Measurements from ENCODE around the gene DSG2.
"Not testable (repeated sequence)": the region's sequence is repeated elsewhere in the genome, so short reads cannot be mapped to it uniquely, and the experiment has no call there.

DSG2 gene

GRCh38 chr18:31492671-31493070 is 5.3 kb upstream of the DSG2 start:
- H3K36me3 Mint-ChIP-seq (ENCODE audit: low read depth): no peaks in the 10 kb centered on the region
- H3K27me3 Mint-ChIP-seq: peaks cover 34% of the 10 kb centered on the region
- no peak overlapping the region for H3K4me3 Mint-ChIP-seq
- no peaks in the 10 kb centered on the region for H3K4me1 Mint-ChIP-seq (ENCODE audit: low read depth)
- no peak overlapping the region for H3K27ac Mint-ChIP-seq
- peaks cover 5% of the 10 kb centered on the region for H3K9me3 Mint-ChIP-seq

GRCh38 chr18:31493171-31493570 is 4.8 kb upstream of the DSG2 start:
- Mint-ChIP-seq H3K27ac (no peak overlapping the region), H3K9me3 (peaks cover 5% of the 10 kb centered on the region), H3K4me1 (ENCODE audit: low read depth) (no peaks in the 10 kb centered on the region), H3K36me3 (ENCODE audit: low read depth) (no peaks in the 10 kb centered on the region), H3K27me3 (peaks cover 34% of the 10 kb centered on the region), H3K4me3 (no peak overlapping the region)

DNA sequence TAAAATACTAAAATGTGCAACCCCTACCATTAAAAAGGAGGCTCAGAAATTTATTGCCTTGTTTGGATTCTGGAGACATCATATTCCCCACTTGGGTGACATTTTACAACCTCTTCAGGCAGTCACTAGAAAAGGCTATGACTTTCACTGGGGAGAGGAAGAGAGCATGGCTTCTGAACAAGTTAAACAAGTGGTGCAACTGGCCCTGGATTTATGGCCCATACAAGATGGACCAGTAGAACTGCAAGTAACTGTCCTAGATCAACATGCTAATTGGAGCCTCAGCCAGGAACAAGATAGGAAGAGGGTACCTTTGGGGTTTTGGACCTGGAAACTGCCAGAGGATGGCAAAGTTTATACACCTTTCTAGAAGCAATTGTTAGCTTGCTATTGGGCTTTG is 4.0 kb upstream of the DSG2 start:
- Mint-ChIP-seq H3K4me1 (ENCODE audit: low read depth) (peaks cover 4% of the 10 kb centered on the region), H3K27me3 (peaks cover 41% of the 10 kb centered on the region), H3K9me3 (peaks cover 5% of the 10 kb centered on the region), H3K27ac (no peak overlapping the region), H3K4me3 (no peak overlapping the region), H3K36me3 (ENCODE audit: low read depth) (no peaks in the 10 kb centered on the region)

DNA sequence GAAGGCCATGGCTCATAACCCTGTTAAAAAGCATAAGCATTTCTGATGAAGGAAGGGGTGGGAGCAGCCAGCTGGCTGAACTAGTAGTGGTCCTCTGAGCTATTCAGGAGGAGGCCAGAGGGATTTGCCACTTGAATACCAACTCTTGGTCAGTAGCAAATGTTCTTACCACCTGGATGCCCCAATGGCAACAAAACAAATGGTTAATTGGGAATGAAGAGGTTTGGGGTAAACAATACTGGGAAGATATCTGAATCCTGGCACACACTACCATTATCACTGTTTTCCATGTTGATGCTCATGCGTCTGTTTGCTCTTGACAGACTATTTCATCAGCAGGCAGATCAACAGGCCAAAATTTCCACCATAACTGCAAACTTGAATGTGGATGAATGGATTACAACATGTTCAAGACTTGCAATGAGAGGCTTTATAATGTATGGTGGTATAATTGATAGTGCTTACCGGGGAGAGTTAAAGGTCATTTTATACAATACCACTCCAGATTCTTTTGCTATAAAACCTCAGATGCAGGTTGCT is 3.2 kb upstream of the DSG2 start:
- not testable (repeated sequence) for H3K36me3 Mint-ChIP-seq (ENCODE audit: low read depth); H3K27ac Mint-ChIP-seq; H3K4me1 Mint-ChIP-seq (ENCODE audit: low read depth); H3K9me3 Mint-ChIP-seq; H3K4me3 Mint-ChIP-seq
- H3K27me3 Mint-ChIP-seq: peaks cover 42% of the 10 kb centered on the region

GRCh38 chr18:31497404-31497835 is 557 bp upstream of the DSG2 start:
- Mint-ChIP-seq H3K4me1 (ENCODE audit: low read depth) (peaks cover 4% of the 10 kb centered on the region), H3K9me3 (no peaks in the 10 kb centered on the region), H3K27me3 (peaks cover 41% of the 10 kb centered on the region), H3K27ac (no peak overlapping the region), H3K4me3 (peak overlapping the region; percentile 12), H3K36me3 (ENCODE audit: low read depth) (no peaks in the 10 kb centered on the region)

DNA sequence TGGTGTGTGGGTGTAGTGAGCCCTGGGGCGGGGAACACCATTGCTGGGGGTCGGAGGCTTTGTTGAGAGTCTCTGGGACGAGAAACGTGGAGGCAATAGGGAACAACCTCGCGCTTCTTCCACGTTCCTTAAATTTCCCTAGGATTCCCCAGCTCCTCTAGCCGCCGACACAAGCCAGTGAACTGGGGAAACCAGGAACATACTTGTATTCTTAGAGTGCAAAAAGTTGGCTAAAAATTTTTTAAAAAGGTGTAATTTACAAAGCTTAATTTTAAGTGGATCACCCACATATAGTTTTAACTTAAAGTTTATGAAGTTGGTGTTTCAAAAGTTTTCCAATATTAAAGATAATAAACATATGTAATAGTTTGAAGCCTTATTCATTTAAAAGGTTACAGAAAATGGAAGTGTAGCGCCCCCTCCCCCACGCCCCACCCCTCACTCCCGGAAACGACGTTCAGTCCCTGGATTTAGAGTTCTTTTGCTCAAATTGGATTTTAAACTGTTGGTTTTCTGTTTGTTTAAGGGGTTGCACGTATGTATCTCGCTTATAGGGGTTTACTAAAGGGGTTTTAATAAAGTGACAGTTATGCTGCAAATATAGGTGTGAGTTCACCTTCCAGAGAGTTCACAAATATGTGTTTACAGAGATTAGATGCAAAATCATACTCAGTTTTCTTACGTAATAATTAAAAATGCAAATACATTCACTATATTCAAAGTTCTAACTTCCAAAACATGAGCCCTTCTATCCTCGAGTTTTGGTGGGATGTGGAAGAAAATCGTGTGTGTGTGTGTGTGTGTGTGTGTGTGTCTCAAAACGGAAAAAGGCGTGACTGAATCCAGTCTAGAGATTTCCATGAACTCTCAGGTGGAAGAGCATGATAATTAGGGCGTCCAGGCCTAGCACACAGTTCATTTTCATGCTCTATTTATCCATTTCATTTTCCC is 872 bp downstream of the DSG2 start:
- Mint-ChIP-seq H3K36me3 (ENCODE audit: low read depth) (no peaks in the 10 kb centered on the region), H3K9me3 (no peaks in the 10 kb centered on the region), H3K4me3 (peak overlapping the region; percentile 75)

DNA sequence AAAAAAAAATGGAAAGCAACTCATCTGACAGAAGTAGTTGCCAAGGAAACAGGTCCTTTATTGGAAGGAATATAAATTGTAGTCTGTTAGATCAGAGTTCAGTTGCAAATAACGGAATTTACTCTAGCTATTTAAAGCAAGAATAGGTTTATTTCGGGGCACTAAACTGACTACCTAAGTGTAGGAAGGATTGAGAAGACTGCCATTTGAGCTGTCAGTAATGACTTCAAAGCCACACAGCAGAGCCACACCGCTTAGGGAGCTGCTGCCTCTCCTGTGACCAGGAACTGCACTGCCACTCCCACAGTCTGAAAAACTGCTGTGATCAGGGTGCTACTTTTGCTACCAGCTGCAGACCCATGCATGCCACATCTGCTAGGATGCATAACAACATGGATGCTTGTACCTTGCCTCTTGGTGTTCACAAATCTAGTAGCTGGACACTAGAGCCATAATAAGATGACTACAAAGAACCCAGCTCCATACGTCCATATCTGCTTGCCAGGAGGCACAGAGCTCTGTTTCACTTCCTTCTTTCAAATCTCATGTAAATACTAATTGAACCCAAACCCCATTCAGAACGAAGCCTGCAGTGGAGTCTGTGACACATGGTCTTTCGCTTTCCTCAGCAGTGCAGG is 2.2 kb downstream of the DSG2 start:
- Mint-ChIP-seq H3K27ac (no peak overlapping the region), H3K27me3 (peaks cover 38% of the 10 kb centered on the region), H3K36me3 (ENCODE audit: low read depth) (no peaks in the 10 kb centered on the region), H3K4me3 (no peak overlapping the region), H3K9me3 (no peaks in the 10 kb centered on the region), H3K4me1 (ENCODE audit: low read depth) (peaks cover 4% of the 10 kb centered on the region)

More for the DNA sequence above, 872 bp downstream of the DSG2 start:
- H3K27ac Mint-ChIP-seq: no peak overlapping the region
- H3K4me1 Mint-ChIP-seq (ENCODE audit: low read depth): peaks cover 4% of the 10 kb centered on the region
- H3K27me3 Mint-ChIP-seq: peaks cover 38% of the 10 kb centered on the region

DNA sequence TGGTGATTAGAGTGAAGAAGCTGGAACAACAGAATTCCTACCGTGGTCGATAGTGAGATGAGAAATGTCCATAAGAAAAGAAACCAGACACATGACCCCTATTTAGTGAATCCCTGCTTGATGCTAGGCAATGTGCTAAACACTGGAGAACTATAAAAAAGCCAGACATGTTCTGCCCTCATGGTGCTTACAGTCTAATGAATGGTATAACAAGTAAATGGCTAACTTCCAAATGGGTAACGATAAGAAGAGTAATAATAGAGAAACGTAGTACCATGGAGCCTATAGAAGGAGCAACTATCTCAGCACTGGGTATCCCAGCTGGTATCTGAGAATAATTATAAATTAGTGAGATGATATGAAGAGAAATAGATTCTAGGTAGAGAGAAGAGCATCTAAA is 5.0 kb downstream of the DSG2 start:
- Mint-ChIP-seq H3K27me3 (peaks cover 17% of the 10 kb centered on the region), H3K27ac (no peak overlapping the region), H3K36me3 (ENCODE audit: low read depth) (no peaks in the 10 kb centered on the region), H3K4me3 (no peak overlapping the region), H3K9me3 (no peaks in the 10 kb centered on the region), H3K4me1 (ENCODE audit: low read depth) (peaks cover 4% of the 10 kb centered on the region)

GRCh38 chr18:31504455-31505147 is 6.6 kb downstream of the DSG2 start:
- Mint-ChIP-seq H3K4me1 (ENCODE audit: low read depth) (no peaks in the 10 kb centered on the region), H3K27ac (no peak overlapping the region), H3K36me3 (ENCODE audit: low read depth) (no peaks in the 10 kb centered on the region), H3K27me3 (peaks cover 3% of the 10 kb centered on the region), H3K9me3 (no peaks in the 10 kb centered on the region), H3K4me3 (no peak overlapping the region)

- Mint-ChIP-seq H3K36me3 (ENCODE audit: low read depth) (no peaks in the 10 kb centered on the region), H3K4me1 (ENCODE audit: low read depth) (no peaks in the 10 kb centered on the region), H3K9me3 (no peaks in the 10 kb centered on the region), H3K4me3 (no peak overlapping the region), H3K27me3 (peaks cover 1% of the 10 kb centered on the region), H3K27ac (no peak overlapping the region)
Measured at GRCh38 chr18:31505156-31505555, 7.2 kb downstream of the DSG2 start.

DNA sequence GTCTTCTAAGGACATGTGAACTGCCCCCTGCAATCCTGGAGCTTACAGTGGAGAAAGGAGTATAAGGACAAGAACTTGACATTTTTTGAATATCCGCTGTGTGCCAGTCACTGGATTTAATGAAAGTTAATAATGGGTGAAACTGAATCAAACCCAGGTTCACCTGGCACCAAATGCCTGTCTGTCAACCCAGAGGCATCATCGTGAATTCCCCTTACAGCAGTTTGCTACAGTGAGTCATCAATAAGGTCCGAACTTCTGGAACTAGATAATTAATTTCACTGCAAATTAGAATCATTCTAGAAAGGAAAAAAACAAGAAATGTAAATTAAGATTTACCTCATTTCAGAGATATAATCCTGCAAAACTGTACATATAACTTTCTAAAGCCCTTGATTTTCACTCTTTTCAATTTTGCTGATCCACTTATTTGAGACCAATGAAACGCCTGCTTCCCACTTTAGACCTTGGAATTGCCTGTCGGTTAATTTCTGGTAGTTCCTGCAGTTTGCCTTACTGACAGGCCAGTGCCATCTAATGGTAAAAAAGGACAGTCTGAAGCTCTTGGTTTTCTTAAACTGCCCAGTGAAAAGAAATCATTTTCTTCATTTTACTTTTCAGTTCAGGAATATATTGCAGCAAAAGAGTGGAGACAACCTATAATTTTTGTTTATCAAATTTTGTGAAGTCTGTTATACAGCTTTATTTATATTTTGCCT is 8.2 kb downstream of the DSG2 start:
- Mint-ChIP-seq H3K27me3 (no peaks in the 10 kb centered on the region), H3K4me1 (ENCODE audit: low read depth) (no peaks in the 10 kb centered on the region), H3K36me3 (ENCODE audit: low read depth) (no peaks in the 10 kb centered on the region), H3K4me3 (no peak overlapping the region), H3K9me3 (no peaks in the 10 kb centered on the region), H3K27ac (no peak overlapping the region)

DNA sequence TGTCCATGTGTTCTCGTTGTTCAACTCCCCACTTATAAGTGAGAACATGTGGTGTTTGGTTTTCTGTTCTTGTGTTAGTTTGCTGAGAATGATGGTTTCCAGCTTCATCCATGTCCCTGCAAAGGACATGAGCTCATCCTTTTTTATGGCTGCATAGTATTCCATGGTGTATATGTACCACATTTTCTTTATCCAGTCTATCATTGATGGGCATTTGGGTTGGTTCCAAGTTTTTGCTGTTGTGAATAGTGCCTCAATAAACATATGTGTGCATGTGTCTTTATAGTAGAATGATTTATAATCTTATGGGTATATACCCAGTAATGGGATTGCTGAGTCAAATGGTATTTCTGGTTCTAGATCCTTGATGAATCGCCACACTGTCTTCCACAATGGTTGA is 9.1 kb downstream of the DSG2 start:
- H3K9me3 Mint-ChIP-seq; H3K4me1 Mint-ChIP-seq (ENCODE audit: low read depth); H3K27ac Mint-ChIP-seq; H3K36me3 Mint-ChIP-seq (ENCODE audit: low read depth); H3K27me3 Mint-ChIP-seq; H3K4me3 Mint-ChIP-seq: not testable (repeated sequence)

GRCh38 chr18:31508781-31509180 is 10.8 kb downstream of the DSG2 start:
- H3K4me1 Mint-ChIP-seq (ENCODE audit: low read depth): no peaks in the 10 kb centered on the region
- no peaks in the 10 kb centered on the region for H3K27me3 Mint-ChIP-seq
- H3K9me3 Mint-ChIP-seq: no peaks in the 10 kb centered on the region
- H3K4me3 Mint-ChIP-seq: no peak overlapping the region
- no peaks in the 10 kb centered on the region for H3K36me3 Mint-ChIP-seq (ENCODE audit: low read depth)
- no peak overlapping the region for H3K27ac Mint-ChIP-seq

GRCh38 chr18:31509571-31509970 is 11.6 kb downstream of the DSG2 start:
- Mint-ChIP-seq H3K27me3 (no peaks in the 10 kb centered on the region), H3K9me3 (no peaks in the 10 kb centered on the region), H3K27ac (no peak overlapping the region), H3K4me3 (no peak overlapping the region), H3K4me1 (ENCODE audit: low read depth) (no peaks in the 10 kb centered on the region), H3K36me3 (ENCODE audit: low read depth) (no peaks in the 10 kb centered on the region)

Data from stimulated activated naive CD8-positive, alpha-beta T cell treated with anti-CD3 and anti-CD28 coated beads, Interleukin-15, Interleukin-2, amounts not matched to agents 100 ng/mL and 50 ng/mL, for 24 hours (primary cell).